Stimulated activated CD4-positive, alpha-beta T cell treated with anti-CD3 and anti-CD28 coated beads, Interleukin-15, amount 100 ng/mL, for 24 hours (primary cell): Measurements from ENCODE around the gene KIRREL3.
A peak's percentile ranks its signal among the peaks of the same experiment; 100 is the strongest.

Source experiments
- DNase-seq: peaks from one replicate; pipeline ENCODE4 v3.0.0-alpha.2; 2020

Gene KIRREL3

DNA sequence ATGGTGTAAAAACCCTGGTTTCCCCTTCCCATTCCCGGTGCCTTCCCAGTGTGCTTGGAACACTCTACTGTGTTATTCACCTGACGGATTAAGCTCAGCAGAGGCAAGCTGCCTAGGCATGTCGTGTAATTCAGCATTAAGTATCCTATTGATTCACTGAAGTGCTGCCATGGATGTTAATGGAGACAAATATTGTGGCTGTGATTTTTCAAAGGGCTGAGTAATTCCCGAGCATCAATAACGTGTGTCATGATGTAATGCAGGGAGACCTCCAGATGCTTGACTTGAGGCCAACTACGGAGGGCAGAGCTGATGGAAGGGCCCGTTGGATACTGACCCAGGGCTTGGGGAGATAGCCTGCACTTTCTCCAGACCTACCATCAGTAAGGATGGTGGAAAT is 376.1 kb downstream of the KIRREL3 start:
- DNase-seq = no peak

GRCh38 chr11:126619516-126619915 is 381.1 kb downstream of the KIRREL3 start:
- DNase-seq = no peak

- DNase-seq = no peak
These were observed 384.7 kb downstream of the KIRREL3 start for GRCh38 chr11:126615845-126616244.

DNA sequence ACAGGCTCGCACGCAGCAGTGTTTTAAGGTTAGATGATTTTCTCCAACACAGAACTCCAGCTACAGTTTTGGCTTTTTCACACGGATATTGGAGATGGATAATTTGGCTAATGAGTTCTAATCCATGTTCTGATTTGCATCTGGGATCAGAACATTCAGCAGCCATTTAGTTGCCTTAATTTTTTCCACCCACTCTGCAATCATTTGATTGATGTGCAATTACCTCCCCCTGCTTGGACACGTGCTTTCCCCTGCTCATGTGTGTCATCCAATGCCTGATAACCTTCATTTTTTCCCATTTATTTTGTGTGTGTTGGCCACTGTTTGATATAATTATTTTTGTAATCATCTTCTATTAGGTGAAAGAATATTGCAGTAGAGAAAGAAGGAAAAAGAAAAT is 387.3 kb downstream of the KIRREL3 start:
- no peak for DNase-seq

- no peak for DNase-seq
These were observed 387.9 kb downstream of the KIRREL3 start for GRCh38 chr11:126612671-126613070.

DNA sequence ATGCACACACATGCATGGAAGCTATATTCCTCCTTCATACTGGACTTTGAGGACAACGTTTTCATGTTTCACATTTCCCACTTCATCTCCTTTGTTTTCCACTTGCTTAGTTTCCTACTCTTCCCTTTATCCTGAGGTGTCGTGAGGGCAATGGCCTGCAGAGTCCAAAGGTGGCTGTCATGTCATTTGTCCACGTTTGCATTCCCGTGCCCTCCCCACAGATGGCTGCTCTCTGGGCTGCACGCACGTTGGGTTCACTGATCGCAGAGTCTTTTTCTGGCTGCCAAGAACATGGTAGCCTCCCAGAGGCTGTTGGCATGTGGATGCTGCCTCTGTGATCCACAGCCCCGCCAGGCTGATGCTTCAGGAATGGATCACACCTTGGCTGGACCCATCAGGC is 389.1 kb downstream of the KIRREL3 start:
- DNase-seq = no peak

DNA sequence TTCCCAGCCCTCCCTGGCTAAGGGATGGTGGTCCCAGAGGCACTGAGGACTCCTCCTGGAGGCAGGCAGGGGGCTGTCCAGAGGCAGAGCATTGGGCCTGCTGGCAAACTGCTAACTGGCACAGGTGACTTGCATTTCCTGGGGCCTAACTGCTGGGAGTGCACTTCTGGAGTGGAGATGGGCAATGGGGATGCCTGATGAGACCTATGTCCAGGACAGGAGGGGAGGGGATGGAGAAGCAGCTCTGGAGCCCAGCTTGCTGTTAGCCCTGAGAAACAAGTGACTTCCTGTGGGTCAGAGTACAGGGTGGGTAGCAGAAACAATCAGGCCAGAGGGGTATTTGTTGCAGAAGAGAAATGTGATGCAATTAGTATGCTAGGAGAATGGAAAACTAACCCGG is 391.9 kb downstream of the KIRREL3 start:
- DNase-seq = no peak

DNA sequence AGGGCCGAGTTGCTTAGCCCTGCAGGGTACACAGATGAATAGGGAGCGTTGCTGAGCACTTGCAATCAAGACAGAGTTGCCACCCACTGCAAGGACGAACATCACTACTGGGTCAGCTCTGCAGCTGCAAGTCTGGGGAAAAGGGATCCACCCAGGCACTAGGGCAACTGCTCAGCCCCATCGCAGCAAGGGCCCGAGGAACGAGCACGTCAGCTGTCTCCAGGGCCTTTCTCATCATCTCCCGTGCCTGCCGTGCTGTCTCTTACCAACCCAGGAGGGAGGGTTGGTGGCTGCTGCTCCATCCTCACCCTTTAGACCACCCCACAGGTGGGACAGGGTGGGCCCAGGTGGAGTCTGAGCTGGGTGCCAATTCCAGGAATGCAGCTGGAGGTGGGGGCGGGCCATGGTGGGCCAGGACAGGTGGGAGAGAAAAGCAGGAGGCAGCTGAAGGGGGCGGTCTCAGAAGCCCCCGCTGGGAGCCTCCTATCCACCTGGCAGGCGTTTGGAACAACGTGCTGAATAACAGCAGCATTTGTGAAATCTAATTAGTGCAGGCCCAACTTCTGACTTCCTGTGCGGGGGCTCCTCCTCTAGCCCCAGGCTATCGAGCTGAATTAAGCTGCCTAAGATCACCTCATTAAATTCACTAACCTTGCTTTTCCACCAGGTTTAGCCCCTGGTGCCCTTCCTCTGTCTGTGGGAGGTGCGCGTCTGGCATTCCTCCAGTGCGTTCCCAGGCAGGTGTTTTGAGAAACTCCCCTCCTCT is 392.6 kb downstream of the KIRREL3 start:
- DNase-seq = no peak

GRCh38 chr11:126607374-126607773 is 393.2 kb downstream of the KIRREL3 start:
- peak; percentile 33 for DNase-seq

DNA sequence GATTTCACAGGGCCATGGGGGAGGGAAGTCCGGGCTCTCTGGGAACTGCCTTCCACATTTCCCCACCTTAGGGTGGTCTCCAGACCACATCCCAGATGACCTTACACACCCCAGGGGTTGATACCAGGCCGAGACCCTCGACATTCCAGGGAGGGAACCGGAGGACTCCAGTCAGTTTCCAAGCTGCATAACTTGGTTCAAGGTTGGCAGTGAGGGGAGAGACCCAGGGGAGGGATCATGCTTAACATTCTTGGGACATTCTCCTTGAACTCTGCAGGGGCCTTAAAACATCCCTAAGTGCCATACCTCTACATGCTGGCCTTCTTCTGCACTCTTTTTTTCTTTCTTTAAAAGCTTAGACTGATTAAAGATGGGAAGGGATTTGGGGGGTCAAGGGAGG is 394.1 kb downstream of the KIRREL3 start:
- no peak for DNase-seq

DNA sequence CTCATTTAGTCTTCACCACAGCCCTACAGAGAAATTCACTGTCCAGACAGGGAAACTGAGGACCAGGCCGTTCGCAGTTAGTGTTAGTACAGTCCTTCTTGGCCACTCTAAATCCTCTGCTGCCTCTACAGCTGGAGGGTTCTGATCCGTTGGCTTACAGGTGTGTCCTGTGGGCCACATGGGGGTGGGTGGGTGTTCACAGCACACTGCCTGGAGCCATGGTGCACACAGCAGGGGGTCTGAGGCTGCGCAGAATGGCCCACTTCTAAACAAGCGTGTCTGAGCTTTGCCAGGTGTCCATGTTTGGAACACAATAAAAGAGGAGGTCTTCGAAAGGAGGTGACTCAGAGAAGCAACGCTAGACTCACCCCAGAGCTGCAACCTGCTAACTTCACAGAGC is 396.1 kb downstream of the KIRREL3 start:
- DNase-seq = no peak

DNA sequence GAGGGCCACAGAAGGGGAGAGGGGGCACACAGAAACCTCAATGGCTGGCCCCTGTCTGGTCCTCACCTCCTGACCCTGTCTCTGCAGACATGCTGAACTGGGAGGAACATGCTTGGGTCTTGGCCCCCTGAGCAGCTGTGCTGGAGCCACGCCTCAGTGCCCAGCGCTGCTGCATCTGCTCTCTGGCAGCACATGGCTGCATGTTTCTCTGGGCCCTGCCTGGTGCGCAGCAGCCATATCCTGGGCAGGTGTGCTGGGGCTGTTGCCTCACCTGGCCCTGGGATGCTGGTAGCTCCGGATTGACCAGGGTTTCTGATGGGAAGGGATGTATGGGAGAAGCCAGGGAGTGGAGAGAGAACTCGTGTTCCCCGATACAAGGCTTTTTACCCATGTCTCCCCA is 397.1 kb downstream of the KIRREL3 start:
- no peak for DNase-seq

DNA sequence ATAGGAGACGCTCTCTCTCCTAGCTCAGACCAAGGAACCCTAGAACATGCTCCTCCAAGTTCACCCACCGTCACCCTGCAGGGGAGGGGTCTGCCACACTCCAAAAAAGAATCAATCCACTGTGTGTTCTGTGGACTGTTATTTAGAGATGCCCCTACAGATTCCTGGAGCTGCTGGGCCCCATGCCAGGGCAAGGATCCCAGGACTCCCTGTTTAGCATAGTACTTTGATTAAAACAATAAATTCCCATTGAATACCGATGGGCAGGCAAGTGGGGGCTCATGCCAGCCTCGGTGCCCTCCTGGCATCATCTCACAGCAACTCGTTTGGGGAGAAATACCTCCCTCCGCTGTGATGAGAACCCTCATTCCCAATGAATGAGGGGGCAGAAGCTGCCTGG is 397.6 kb downstream of the KIRREL3 start:
- no peak for DNase-seq

- no peak for DNase-seq
These were observed 398.1 kb downstream of the KIRREL3 start for GRCh38 chr11:126602349-126602940.

DNA sequence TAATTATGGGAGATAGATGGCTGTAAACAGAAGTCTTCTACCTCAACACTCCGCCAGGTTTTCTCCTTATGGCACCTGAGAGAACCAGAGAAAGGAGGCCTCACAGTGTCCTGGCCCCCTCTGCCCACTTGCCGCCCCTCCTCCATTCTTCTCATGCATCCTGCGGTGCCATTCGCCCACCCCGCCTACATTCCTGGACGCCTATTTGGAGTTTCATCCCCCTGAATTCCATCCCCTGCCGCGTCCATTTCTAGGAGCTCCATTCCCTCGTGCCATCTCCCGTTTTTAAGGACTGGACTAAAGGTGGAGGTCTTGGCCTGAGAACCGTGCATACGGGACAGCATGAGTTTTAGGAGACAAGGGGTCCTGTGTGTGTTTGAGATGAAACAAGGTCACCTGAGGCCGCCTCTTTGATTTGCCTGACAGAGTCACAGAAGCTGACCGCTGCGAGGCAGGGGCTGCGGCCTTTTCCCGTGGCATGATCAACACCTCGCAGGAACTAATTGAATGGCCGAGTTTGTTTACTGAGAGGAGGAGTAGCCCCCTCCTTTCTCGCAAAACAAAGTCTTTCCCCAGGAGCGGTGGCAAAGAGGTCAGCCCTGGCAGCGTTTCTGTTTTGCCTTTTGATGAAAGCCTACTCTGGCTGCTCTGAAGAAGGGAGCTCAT is 398.9 kb downstream of the KIRREL3 start:
- no peak for DNase-seq

- DNase-seq = no peak
These were observed 399.4 kb downstream of the KIRREL3 start for GRCh38 chr11:126601136-126601535.

DNA sequence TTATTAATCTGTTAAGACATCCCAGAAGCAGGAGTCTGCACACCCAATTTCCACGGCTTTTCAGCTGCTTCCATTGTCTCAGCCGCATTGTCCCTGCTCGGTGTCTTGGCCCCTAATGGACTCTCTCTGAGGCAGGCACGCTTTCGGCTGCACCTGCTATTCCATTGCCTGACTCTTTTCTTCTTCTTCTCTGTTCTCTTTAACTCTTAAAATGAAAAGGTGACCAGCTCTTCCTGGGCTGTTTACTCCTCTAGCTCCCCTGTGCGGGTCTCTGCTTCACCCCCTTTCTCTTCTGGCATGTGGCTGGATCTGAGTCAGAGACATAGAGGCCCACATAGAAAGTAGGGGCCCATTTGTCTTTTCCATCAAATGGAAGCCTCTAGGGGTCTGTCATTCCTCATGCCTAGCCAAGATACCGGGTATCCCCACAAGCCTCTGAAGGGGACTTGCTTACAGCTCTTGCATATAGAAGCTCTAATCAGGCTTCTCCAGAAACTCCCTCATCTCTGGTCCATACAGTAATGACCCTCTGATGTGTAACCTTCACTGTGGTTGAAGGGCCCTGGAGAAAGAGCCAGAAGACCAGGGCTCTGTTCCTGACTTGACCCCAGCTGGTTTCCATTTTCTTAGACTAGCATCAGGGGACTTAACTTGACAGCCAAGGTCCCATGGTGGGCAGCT is 401.2 kb downstream of the KIRREL3 start:
- no peak for DNase-seq

GRCh38 chr11:126598344-126599216 is 402.0 kb downstream of the KIRREL3 start:
- no peak for DNase-seq

DNA sequence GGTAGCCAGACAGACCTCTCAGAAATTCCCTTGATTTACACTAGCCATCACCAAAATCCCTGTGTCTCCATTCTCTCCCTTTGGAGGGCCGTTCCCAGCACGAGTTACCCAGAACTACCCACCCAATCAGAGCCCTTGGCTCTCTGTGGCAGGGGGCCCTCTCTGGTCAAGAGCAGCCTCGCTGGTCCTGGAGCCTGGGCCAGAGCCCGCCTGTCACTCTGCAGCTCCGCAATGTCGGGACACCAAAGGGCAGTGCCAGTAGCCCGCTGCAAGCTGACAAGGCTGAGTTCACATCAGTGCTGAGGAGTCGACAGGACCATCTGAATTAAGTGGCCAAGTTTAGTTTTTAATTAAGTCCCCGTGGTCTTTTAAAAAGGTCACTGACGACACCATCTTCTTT is 403.5 kb downstream of the KIRREL3 start:
- no peak for DNase-seq

GRCh38 chr11:126596474-126596873 is 404.1 kb downstream of the KIRREL3 start:
- no peak for DNase-seq

DNA sequence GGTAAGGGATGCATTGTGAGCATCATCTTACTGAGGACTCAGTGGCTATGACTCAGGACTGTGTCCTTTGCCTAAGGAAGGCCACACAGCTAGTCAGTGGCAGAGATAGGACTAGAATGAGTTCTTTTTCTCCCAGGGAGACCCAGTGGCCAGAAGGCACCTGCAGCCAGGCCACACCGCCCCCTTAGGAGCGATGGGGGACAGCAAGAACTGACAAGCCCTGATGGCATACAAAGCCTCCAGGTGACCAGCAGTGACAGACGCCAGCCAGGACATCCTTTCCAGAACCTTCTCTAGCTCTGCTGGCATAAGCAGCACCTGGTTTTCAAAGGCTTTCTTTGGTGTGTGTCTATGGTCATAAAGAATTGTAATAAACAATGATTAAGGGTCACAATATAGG is 405.0 kb downstream of the KIRREL3 start:
- DNase-seq = no peak

DNA sequence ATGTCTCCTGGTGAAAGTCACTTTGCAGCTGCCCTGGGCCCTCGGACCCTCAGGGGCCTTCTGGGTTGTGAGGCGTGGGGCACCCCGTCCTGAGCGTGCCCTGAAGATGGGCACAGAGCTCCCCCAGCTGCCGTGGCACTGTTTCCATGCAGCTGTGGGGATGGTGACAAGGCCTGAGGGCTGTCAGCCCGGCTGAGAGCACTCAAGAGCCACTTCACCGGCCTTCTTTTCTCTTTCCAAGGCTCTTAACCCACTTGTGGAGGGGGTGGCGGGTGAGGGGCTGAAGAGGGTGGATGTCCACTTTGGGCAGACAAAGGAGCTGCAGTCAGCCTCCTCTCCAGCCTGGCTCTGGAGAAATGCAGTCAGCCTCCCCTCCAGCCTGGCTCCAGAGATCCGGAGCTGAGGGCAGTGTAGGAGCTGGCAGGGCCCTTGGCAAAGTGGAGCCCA is 405.6 kb downstream of the KIRREL3 start:
- no peak for DNase-seq
